ENCODE data around the gene SIN3A. TPM values are rescaled to one million over a fixed set of nuclear protein-coding genes. Genes with fewer than 3 reads are reported as not detected.
"Not testable (repeated sequence)": the region's sequence is repeated elsewhere in the genome, so short reads cannot be mapped to it uniquely, and the experiment has no call there.

The SIN3A gene
- total RNA-seq, 1 experiment from 2014 or later, result 107 TPM

DNA sequence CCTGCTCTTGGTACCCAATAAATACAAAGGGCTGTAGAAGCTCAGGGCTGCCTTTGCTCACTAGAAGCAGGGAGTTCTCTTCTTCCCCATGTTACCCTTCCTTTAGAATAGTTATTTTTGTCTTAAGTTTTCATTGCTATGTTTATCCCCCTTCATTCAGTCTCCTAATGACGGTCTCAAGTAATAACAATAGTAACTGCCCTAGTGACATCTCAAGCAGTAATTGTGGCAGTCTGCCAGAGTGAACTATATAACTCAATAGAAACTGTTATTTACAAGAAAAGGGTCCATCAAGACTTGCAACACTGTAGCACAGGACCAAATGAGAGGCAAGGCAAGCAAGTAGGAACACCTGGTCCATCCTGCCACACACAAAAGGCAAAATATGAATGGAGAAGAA, 32.5 kb upstream of the SIN3A start:
- TF ChIP-seq POLR2AphosphoS5 (IDR thresholded peaks at IDR 0.05; ENCODE audit: low read depth, low read length) (no peak), TCF7L2 (IDR thresholded peaks at IDR 0.05; ENCODE audit: low read depth, low read length) (no peak), SIN3A (IDR thresholded peaks at IDR 0.05; ENCODE audit: borderline replicate concordance, insufficient read depth, low read depth, low read length) (no peak), CTCF (IDR thresholded peaks at IDR 0.05) (no peak)
- TF ChIP-seq, protein P1, sequence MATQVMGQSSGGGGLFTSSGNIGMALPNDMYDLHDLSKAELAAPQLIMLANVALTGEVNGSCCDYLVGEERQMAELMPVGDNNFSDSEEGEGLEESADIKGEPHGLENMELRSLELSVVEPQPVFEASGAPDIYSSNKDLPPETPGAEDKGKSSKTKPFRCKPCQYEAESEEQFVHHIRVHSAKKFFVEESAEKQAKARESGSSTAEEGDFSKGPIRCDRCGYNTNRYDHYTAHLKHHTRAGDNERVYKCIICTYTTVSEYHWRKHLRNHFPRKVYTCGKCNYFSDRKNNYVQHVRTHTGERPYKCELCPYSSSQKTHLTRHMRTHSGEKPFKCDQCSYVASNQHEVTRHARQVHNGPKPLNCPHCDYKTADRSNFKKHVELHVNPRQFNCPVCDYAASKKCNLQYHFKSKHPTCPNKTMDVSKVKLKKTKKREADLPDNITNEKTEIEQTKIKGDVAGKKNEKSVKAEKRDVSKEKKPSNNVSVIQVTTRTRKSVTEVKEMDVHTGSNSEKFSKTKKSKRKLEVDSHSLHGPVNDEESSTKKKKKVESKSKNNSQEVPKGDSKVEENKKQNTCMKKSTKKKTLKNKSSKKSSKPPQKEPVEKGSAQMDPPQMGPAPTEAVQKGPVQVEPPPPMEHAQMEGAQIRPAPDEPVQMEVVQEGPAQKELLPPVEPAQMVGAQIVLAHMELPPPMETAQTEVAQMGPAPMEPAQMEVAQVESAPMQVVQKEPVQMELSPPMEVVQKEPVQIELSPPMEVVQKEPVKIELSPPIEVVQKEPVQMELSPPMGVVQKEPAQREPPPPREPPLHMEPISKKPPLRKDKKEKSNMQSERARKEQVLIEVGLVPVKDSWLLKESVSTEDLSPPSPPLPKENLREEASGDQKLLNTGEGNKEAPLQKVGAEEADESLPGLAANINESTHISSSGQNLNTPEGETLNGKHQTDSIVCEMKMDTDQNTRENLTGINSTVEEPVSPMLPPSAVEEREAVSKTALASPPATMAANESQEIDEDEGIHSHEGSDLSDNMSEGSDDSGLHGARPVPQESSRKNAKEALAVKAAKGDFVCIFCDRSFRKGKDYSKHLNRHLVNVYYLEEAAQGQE (IDR thresholded peaks at IDR 0.05; ENCODE audit: insufficient read depth in 1 of 2, low read depth in 2 of 2, low read length in 1 of 2), result no peak
- Histone ChIP-seq H3K27me3 (ENCODE audit: control insufficient read depth, insufficient read depth, low read length) (no peaks in the 10 kb centered on the region), H3K36me3 (ENCODE audit: control insufficient read depth, insufficient read depth, low read length) (peaks cover 6% of the 10 kb centered on the region), H3K9me3 (ENCODE audit: control insufficient read depth, insufficient read depth, low read depth, low read length) (no peaks in the 10 kb centered on the region), H3K27ac (ENCODE audit: low read length) (no peak overlapping the region), H3K4me3 (ENCODE audit: low read depth in 2 of 2, low read length in 2 of 2) (no peak overlapping the region), H3K4me1 (ENCODE audit: control insufficient read depth, insufficient read depth, low read length) (no peaks in the 10 kb centered on the region)
- ATAC-seq (no peak), DNase-seq (ENCODE audit: low read depth, low spot score) (no peak)
- intact Hi-C loops (cut with micrococcal nuclease; ENCODE audit: unreplicated experiment) (no loop called here), in situ Hi-C loops (cut with HindIII; ENCODE audit: low pct_unique_long_range_greater_than_20kb, low sequenced_read_pairs) (no loop called here)
- BruUV-seq (replicated peaks), result no TSS peak
- POLR2A ChIA-PET, result no interaction called here
- CTCF ChIA-PET, result no interaction called here

DNA sequence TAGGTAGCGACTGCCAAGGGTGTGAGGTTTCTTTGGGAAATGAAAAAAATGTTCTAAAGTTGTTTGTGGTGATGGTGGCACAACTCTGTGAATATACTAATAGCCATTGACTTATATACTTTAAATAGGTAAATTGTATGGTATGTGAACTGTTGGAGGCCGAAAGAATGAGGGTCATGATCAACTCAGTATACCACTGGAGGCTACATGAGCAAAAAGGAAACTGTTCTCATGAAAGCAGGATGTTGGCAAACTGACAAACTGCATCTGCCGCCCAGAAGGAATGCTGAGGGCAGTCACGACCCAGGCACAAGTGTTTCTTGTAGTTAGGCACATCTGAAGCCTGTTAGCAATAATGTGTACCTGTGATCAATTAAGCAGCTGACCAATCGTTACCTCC, 32.1 kb upstream of the SIN3A start:
- ATAC-seq; DNase-seq (ENCODE audit: low read depth, low spot score); in situ Hi-C loops (cut with HindIII; ENCODE audit: low pct_unique_long_range_greater_than_20kb, low sequenced_read_pairs); BruUV-seq (replicated peaks); H3K4me3 ChIP-seq (ENCODE audit: low read depth in 2 of 2, low read length in 2 of 2); H3K36me3 ChIP-seq (ENCODE audit: control insufficient read depth, insufficient read depth, low read length); H3K27ac ChIP-seq (ENCODE audit: low read length); POLR2A ChIA-PET; intact Hi-C loops (cut with micrococcal nuclease; ENCODE audit: unreplicated experiment); CTCF ChIA-PET; H3K27me3 ChIP-seq (ENCODE audit: control insufficient read depth, insufficient read depth, low read length); H3K9me3 ChIP-seq (ENCODE audit: control insufficient read depth, insufficient read depth, low read depth, low read length); H3K4me1 ChIP-seq (ENCODE audit: control insufficient read depth, insufficient read depth, low read length): not testable (repeated sequence)

DNA sequence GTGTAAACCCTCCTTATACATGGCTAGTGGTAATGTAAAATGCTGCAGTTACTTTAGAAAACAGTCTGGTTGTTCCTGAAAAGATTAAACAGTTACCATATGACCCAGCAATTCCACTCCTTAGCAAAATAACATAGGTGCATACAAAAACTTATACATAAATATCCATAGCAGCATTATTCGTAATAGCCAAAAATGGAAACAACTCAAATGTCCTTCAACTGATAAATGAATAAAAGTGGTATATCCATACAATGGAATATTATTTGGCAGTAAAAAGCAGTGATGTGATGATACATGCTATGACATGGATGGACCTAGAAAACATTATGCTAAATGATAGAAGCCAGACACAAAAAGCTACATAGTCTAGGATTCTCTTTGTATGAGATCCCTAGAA, 31.6 kb upstream of the SIN3A start:
- in situ Hi-C loops (cut with HindIII; ENCODE audit: low pct_unique_long_range_greater_than_20kb, low sequenced_read_pairs), result no loop called here

More for the DNA sequence above, 31.6 kb upstream of the SIN3A start:
- H3K27me3 ChIP-seq (ENCODE audit: control insufficient read depth, insufficient read depth, low read length), result no peaks in the 10 kb centered on the region
- ATAC-seq, result no peak
- no peaks in the 10 kb centered on the region for H3K4me1 ChIP-seq (ENCODE audit: control insufficient read depth, insufficient read depth, low read length)
- ChIA-PET CTCF (no interaction called here), POLR2A (no interaction called here)
- peaks cover 6% of the 10 kb centered on the region for H3K36me3 ChIP-seq (ENCODE audit: control insufficient read depth, insufficient read depth, low read length)
- no peaks in the 10 kb centered on the region for H3K9me3 ChIP-seq (ENCODE audit: control insufficient read depth, insufficient read depth, low read depth, low read length)
- no peak overlapping the region for H3K4me3 ChIP-seq (ENCODE audit: low read depth in 2 of 2, low read length in 2 of 2)
- intact Hi-C loops (cut with micrococcal nuclease; ENCODE audit: unreplicated experiment), result no loop called here
- no TSS peak for BruUV-seq (replicated peaks)
- TF ChIP-seq POLR2AphosphoS5 (IDR thresholded peaks at IDR 0.05; ENCODE audit: low read depth, low read length) (no peak), SIN3A (IDR thresholded peaks at IDR 0.05; ENCODE audit: borderline replicate concordance, insufficient read depth, low read depth, low read length) (no peak), TCF7L2 (IDR thresholded peaks at IDR 0.05; ENCODE audit: low read depth, low read length) (no peak), CTCF (IDR thresholded peaks at IDR 0.05) (no peak)
- TF ChIP-seq, protein P1 (IDR thresholded peaks at IDR 0.05; ENCODE audit: insufficient read depth in 1 of 2, low read depth in 2 of 2, low read length in 1 of 2), result no peak
- no peak for DNase-seq (ENCODE audit: low read depth, low spot score)
- H3K27ac ChIP-seq (ENCODE audit: low read length), result no peak overlapping the region

Measured in Panc1 (cell line).